Kidney (tissue), 14 donors: ENCODE measurements around the gene WDR31. TPM values are rescaled to one million over a fixed set of nuclear protein-coding genes. Genes with fewer than 3 reads are reported as not detected.

Experiments used
- DNase-seq, 5 donors: peaks; one replicate each; pipeline ENCODE4 v3.0.0-alpha.2; 2013 to 2020
- FAIRE-seq: peaks from 2 replicates; lab custom pipeline; 2012; peaks lifted over from hg19 to GRCh38; lab: Jason Lieb, UNC
- H3K27ac ChIP-seq, 2 donors: one replicate each; pipeline ENCODE4 v1.7.0; 2013; ENCODE audit warnings: low read depth in 2 of 2, low read length in 2 of 2, inconsistent platforms in 1 of 2
- H3K27me3 ChIP-seq: one replicate; pipeline ENCODE4 v1.7.1; 2013; ENCODE audit warnings: low read length, inconsistent platforms; ENCODE audit not compliant: control insufficient read depth, insufficient read depth
- H3K36me3 ChIP-seq, 3 donors: one replicate each; pipeline versions ENCODE4 v1.7.0 to v1.7.1; 2013; ENCODE audit warnings: low read length in 3 of 3, control low read depth in 1 of 3, inconsistent platforms in 1 of 3; ENCODE audit not compliant: insufficient read depth in 3 of 3, control insufficient read depth in 2 of 3
- H3K4me1 ChIP-seq, 3 donors: one replicate each; pipeline versions ENCODE4 v1.7.0 to v1.7.1; 2013; ENCODE audit warnings: low read length in 3 of 3, inconsistent platforms in 1 of 3, low read depth in 1 of 3; ENCODE audit not compliant: control insufficient read depth in 2 of 3, insufficient read depth in 2 of 3
- H3K4me3 ChIP-seq, 3 donors: one replicate each; pipeline versions ENCODE4 v1.7.0 to v1.8.1; 2013; ENCODE audit warnings: low read length in 3 of 3, control low read depth in 1 of 3, inconsistent platforms in 1 of 3
- H3K9ac ChIP-seq, 3 donors: one replicate each; pipeline versions ENCODE4 v1.7.0 to v1.7.1; 2013; ENCODE audit warnings: low read length in 3 of 3, control low read depth in 1 of 3, inconsistent platforms in 1 of 3
- H3K9me3 ChIP-seq, 3 donors: one replicate each; pipeline versions ENCODE4 v1.7.0 to v1.7.1; 2013; ENCODE audit warnings: low read length in 3 of 3, control low read depth in 1 of 3, inconsistent platforms in 1 of 3; ENCODE audit not compliant: control insufficient read depth in 2 of 3, insufficient read depth in 1 of 3
- intact Hi-C: fragments of 100-400 bp; cut with DNase I; formaldehyde crosslinking; loops from one replicate; pipeline ENCODE4 v1.11.1; 2022
- polyA plus RNA-seq: library from polyadenylated mRNA; stranded (reverse); fragments of 350-450 nt; fragmentation: Illumina TruSeq; extraction: RNeasy Lipid Tissue Mini Kit (QIAGEN cat#74804); gene quantifications from one replicate; pipeline ENCODE4 v1.2.3, GENCODE V29; 2014; ENCODE audit warnings: low read depth, low replicate concordance; ENCODE audit not compliant: insufficient read depth
- total RNA-seq: library from RNA; stranded (reverse); fragmentation: NEBNext Ultra II Directional; extraction: Animal tissue kit (Norgen Biotek cat#: 25700); gene quantifications from one replicate; pipeline ENCODE4 v1.2.1, GENCODE V29; 2021
- TF ChIP-seq, protein P1 (sequence below): IDR thresholded peaks from 3 replicates; pipeline ENCODE4 v1.5.1; 2012; ENCODE audit warnings: mild to moderate bottlenecking, moderate library complexity, borderline replicate concordance; ENCODE audit not compliant: insufficient read depth; ENCODE audit errors: extremely low read depth
- donor health status: control.
- donor health status: control.
- donor health status: control.
- donor health status: control.
- donor health status: control.
- donor health status: DM: yes; HTN: yes; CAD: no.
- donor health status: Normal renal cell carcinoma (clear cell type).

WDR31 gene
- total and polyA plus RNA-seq, 2 donors from 2014 or later = 3.1 to 8.7 TPM

DNA sequence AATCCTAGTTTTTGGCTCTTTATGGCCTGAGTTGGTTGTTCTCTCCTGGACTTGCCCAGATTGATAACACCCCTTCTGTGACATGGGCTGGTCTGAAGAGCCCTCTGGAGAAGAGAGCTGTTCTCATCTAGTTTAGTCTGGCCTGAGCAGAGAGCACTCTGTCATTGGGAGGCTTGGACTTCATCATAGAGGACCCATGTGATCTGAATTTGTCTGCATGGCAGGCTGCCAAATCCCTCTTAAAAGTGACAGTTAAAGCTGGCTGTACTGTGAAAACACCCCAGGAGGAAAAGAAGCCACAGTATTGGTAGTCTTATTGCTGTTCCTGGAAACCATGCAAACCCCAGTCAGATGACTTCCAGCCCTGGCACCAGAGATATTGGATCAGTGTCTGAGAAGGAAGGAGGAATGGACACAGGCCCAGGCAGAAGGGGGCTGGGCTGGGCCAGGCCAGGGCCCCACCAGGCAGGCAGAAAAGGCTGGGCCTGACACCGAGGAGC, 3.7 kb upstream of the WDR31 start:
- H3K27ac ChIP-seq = peak overlapping the region in 1 of 2 donors; percentile 40
- peaks cover 0 to 4% (median 0%) of the 10 kb centered on the region in 3 donors for H3K4me1 ChIP-seq
- TF ChIP-seq, protein P1, sequence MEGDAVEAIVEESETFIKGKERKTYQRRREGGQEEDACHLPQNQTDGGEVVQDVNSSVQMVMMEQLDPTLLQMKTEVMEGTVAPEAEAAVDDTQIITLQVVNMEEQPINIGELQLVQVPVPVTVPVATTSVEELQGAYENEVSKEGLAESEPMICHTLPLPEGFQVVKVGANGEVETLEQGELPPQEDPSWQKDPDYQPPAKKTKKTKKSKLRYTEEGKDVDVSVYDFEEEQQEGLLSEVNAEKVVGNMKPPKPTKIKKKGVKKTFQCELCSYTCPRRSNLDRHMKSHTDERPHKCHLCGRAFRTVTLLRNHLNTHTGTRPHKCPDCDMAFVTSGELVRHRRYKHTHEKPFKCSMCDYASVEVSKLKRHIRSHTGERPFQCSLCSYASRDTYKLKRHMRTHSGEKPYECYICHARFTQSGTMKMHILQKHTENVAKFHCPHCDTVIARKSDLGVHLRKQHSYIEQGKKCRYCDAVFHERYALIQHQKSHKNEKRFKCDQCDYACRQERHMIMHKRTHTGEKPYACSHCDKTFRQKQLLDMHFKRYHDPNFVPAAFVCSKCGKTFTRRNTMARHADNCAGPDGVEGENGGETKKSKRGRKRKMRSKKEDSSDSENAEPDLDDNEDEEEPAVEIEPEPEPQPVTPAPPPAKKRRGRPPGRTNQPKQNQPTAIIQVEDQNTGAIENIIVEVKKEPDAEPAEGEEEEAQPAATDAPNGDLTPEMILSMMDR = no peak
- intact Hi-C loops = no loop called here
- FAIRE-seq (no peak), DNase-seq (peak; percentile 62 to 93 (median 66))
- H3K9me3 ChIP-seq = no peaks in the 10 kb centered on the region
- no peak overlapping the region for H3K4me3 ChIP-seq
- H3K9ac ChIP-seq = no peak overlapping the region
- no peaks in the 10 kb centered on the region for H3K27me3 ChIP-seq
- H3K36me3 ChIP-seq = no peaks in the 10 kb centered on the region

DNA sequence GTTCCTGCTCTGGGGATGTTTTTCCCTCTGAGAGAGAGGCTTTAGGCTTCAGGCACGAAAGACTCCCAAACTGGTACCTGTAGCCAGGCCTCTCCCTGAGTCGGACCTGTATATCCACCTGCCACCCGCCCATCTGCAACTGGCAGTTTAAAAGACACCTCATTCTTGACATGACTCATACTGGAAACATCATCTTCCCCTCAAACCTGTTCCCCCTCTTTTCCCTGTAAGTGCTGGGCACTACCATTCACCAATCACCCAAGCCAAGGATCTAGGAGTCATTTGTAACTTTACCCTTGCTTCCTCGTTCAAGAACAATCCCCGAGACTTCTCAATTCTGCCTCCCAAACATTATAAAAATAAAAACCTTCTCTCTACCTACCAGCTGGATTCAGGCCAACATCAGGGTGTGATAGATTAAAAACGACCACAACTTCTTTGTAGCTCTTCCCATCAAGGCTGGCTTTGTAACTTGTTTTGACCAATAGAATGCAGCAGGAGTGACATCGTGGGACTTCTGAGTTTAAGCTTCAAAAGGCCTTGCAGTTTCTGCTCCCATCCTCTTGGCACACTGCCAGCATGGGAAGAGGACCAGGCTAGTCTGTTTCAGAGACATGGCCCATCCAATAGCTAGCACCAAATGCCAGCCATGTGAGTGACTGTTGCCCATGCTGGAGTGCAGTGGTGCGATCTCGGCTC, 1.8 kb upstream of the WDR31 start:
- Histone ChIP-seq H3K4me1 (peaks cover 0 to 4% (median 0%) of the 10 kb centered on the region in 3 donors), H3K4me3 (no peak overlapping the region), H3K27ac (no peak overlapping the region), H3K9ac (no peak overlapping the region), H3K36me3 (no peaks in the 10 kb centered on the region), H3K9me3 (no peaks in the 10 kb centered on the region), H3K27me3 (no peaks in the 10 kb centered on the region)
- TF ChIP-seq, protein P1 = no peak
- DNase-seq (no peak), FAIRE-seq (no peak)
- intact Hi-C loops = no loop called here

- H3K9me3 ChIP-seq = no peaks in the 10 kb centered on the region
- H3K36me3 ChIP-seq = no peaks in the 10 kb centered on the region
- H3K4me3 ChIP-seq = no peak overlapping the region
- no peaks in the 10 kb centered on the region for H3K27me3 ChIP-seq
- H3K27ac ChIP-seq = no peak overlapping the region
- DNase-seq = no peak
- H3K4me1 ChIP-seq = peaks cover 0 to 4% (median 0%) of the 10 kb centered on the region in 3 donors
- no peak overlapping the region for H3K9ac ChIP-seq
- intact Hi-C loops = no loop called here
- FAIRE-seq = no peak
- TF ChIP-seq, protein P1 = no peak
Observed at GRCh38 chr9:113337714-113338113, 2.4 kb downstream of the WDR31 start.

DNA sequence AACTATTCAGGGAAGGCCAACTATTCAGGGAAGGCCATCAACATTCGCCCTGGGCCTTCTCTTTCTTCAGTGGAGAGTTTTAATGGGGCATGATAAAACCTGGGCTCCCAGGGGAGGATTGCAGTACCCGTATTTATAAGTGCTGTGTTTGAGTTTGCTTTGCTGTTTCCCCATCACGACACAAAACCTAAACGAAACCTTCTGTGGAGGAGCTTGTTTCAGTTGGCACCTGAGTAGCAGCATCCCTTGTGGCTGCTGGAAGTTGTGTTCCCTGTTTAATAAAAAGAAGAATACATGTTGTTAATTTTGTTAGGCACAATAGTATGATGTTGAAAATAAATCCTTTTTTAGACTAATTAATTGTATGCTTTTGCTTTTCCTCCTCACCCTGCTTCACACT, 8.3 kb downstream of the WDR31 start:
- Histone ChIP-seq H3K9me3 (no peaks in the 10 kb centered on the region), H3K27me3 (no peaks in the 10 kb centered on the region), H3K27ac (no peak overlapping the region), H3K9ac (no peak overlapping the region), H3K4me3 (no peak overlapping the region), H3K36me3 (peaks cover 0 to 4% (median 2%) of the 10 kb centered on the region in 3 donors), H3K4me1 (no peaks in the 10 kb centered on the region)
- DNase-seq (no peak), FAIRE-seq (no peak)
- intact Hi-C loops = no loop called here
- TF ChIP-seq, protein P1 = no peak
